ENCODE data around the gene GDE1.
"Not testable (repeated sequence)": the region's sequence is repeated elsewhere in the genome, so short reads cannot be mapped to it uniquely, and the experiment has no call there.

Gene GDE1

GRCh38 chr16:19521471-19522396 is at the start of gene GDE1:
GDE1 (minus strand) TSS chr16:19522098; CDS start chr16:19521964, 134 bp downstream.
- peak; percentile 65 for DNase-seq (ENCODE audit: low read depth)

GRCh38 chr16:19567560-19567959 is 45.7 kb upstream of the GDE1 start:
- DNase-seq (ENCODE audit: low read depth): no peak

- no peak for DNase-seq (ENCODE audit: low read depth)
These were observed 44.5 kb upstream of the GDE1 start for GRCh38 chr16:19566362-19566761.

- no peak for DNase-seq (ENCODE audit: low read depth)
These were observed 41.5 kb upstream of the GDE1 start for GRCh38 chr16:19563377-19563776.

- no peak for DNase-seq (ENCODE audit: low read depth)
These were observed 38.2 kb upstream of the GDE1 start for GRCh38 chr16:19560078-19560477.

- DNase-seq (ENCODE audit: low read depth): no peak
These were observed 37.5 kb upstream of the GDE1 start for GRCh38 chr16:19559242-19559910.

GRCh38 chr16:19555938-19556771 is 34.3 kb upstream of the GDE1 start:
- DNase-seq (ENCODE audit: low read depth): no peak

- DNase-seq (ENCODE audit: low read depth): peak; percentile 90
These were observed 33.5 kb upstream of the GDE1 start, which contains the start of gene VPS35L for GRCh38 chr16:19555186-19555937. VPS35L (plus strand) TSS chr16:19555703; CDS start chr16:19555730, 27 bp downstream.

GRCh38 chr16:19549673-19550072 is 27.8 kb upstream of the GDE1 start:
- DNase-seq (ENCODE audit: low read depth): no peak

- DNase-seq (ENCODE audit: low read depth): no peak
These were observed 26.2 kb upstream of the GDE1 start for GRCh38 chr16:19548144-19548543.

GRCh38 chr16:19543278-19543996 is 21.5 kb upstream of the GDE1 start:
- not testable (repeated sequence) for DNase-seq (ENCODE audit: low read depth)

- DNase-seq (ENCODE audit: low read depth): no peak
These were observed 20.4 kb upstream of the GDE1 start for GRCh38 chr16:19542138-19542821.

- DNase-seq (ENCODE audit: low read depth): no peak
These were observed 18.5 kb upstream of the GDE1 start for GRCh38 chr16:19540241-19540970.

- DNase-seq (ENCODE audit: low read depth): no peak
These were observed 10.7 kb upstream of the GDE1 start for GRCh38 chr16:19532601-19533000.

GRCh38 chr16:19528666-19529065 is 6.8 kb upstream of the GDE1 start:
- no peak for DNase-seq (ENCODE audit: low read depth)

GRCh38 chr16:19527161-19527560 is 5.3 kb upstream of the GDE1 start:
- no peak for DNase-seq (ENCODE audit: low read depth)

GRCh38 chr16:19525385-19525723 is 3.5 kb upstream of the GDE1 start:
- DNase-seq (ENCODE audit: low read depth): no peak

- no peak for DNase-seq (ENCODE audit: low read depth)
These were observed 2.9 kb upstream of the GDE1 start for GRCh38 chr16:19524616-19525384.

GRCh38 chr16:19524356-19524615 is 2.4 kb upstream of the GDE1 start:
- DNase-seq (ENCODE audit: low read depth): no peak
